ENCODE data around the gene COQ8B. TPM values are rescaled to one million over a fixed set of nuclear protein-coding genes. Genes with fewer than 3 reads are reported as not detected.

COQ8B gene
- total and polyA plus RNA-seq, 2 of the 4 experiments (the other 2 are of a cell fraction) = 14.9 to 23.2 TPM

DNA sequence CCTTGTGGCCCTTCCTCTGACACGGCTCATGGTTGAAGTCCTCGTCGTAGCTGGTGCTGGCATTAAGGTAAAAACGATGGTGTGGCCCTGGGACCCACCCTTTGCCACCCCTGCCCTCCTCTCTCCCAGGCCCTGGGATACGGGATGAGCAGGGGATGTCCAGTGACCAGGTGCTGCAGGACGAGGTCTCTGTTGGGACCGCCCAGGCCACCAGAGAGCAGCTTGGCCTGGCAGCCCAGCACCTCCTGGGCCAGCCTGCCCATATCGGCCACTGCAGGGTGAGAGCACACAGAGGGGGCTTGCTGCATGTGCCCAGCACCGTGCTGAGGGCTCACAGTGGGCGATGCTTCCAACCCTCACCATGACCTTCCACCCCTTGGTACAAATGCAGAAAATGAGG, 27.2 kb upstream of the COQ8B start:
- no peak overlapping the region for H3K23ac ChIP-seq (ENCODE audit: low read depth, low read length)
- no peak overlapping the region for H4K91ac ChIP-seq (ENCODE audit: insufficient read depth, low read depth, low read length)
- dilution Hi-C loops (cut with HindIII; ENCODE audit: low sequenced_read_pairs, unreplicated experiment) = no loop called here
- H4K20me1 ChIP-seq (ENCODE audit: insufficient read depth, low read length) = no peaks in the 10 kb centered on the region
- H3K4me3 ChIP-seq (ENCODE audit: insufficient read depth, low read depth, low read length) = no peak overlapping the region
- H3K9me1 ChIP-seq (ENCODE audit: insufficient read depth, low read length) = peaks cover 7% of the 10 kb centered on the region; the same call in 1 of the 2 replicates
- H3K4ac ChIP-seq (ENCODE audit: low read depth, low read length) = peak overlapping the region; percentile 93; the same call in 1 of the 2 replicates
- no peak overlapping the region for H3K9ac ChIP-seq (ENCODE audit: low read depth, low read length)
- H3K4me2 ChIP-seq (ENCODE audit: low read depth, low read length) = no peak overlapping the region
- in situ Hi-C loops (cut with MboI; ENCODE audit: low sequenced_read_pairs) = no loop called here
- TF ChIP-seq CHD1 (IDR thresholded peaks at IDR 0.05; ENCODE audit: low read depth, low read length) (no peak), MAFK (IDR thresholded peaks at IDR 0.05; ENCODE audit: low read depth, low read length) (no peak), CEBPB (IDR thresholded peaks at IDR 0.05; ENCODE audit: low read depth, low read length) (no peak), RAD21 (IDR thresholded peaks at IDR 0.05; ENCODE audit: low read length) (no peak), BHLHE40 (IDR thresholded peaks at IDR 0.05; ENCODE audit: low read depth, low read length) (no peak), FOS (IDR thresholded peaks at IDR 0.05; ENCODE audit: low read depth, low read length) (no peak), MAZ (IDR thresholded peaks at IDR 0.05; ENCODE audit: borderline replicate concordance, low read depth, low read length) (no peak), NFE2L2 (IDR thresholded peaks at IDR 0.05; ENCODE audit: low read depth, low read length) (no peak), RFX5 (IDR thresholded peaks at IDR 0.05; ENCODE audit: low read depth, low read length) (no peak), POLR2A (IDR thresholded peaks at IDR 0.05; ENCODE audit: low read depth, low read length) (no peak), MXI1 (IDR thresholded peaks at IDR 0.05; ENCODE audit: borderline replicate concordance, low read depth, low read length) (no peak)
- TF ChIP-seq, protein P1, sequence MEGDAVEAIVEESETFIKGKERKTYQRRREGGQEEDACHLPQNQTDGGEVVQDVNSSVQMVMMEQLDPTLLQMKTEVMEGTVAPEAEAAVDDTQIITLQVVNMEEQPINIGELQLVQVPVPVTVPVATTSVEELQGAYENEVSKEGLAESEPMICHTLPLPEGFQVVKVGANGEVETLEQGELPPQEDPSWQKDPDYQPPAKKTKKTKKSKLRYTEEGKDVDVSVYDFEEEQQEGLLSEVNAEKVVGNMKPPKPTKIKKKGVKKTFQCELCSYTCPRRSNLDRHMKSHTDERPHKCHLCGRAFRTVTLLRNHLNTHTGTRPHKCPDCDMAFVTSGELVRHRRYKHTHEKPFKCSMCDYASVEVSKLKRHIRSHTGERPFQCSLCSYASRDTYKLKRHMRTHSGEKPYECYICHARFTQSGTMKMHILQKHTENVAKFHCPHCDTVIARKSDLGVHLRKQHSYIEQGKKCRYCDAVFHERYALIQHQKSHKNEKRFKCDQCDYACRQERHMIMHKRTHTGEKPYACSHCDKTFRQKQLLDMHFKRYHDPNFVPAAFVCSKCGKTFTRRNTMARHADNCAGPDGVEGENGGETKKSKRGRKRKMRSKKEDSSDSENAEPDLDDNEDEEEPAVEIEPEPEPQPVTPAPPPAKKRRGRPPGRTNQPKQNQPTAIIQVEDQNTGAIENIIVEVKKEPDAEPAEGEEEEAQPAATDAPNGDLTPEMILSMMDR (conservative IDR thresholded peaks at IDR 0.05; ENCODE audit: low read depth, low read length) = no peak
- TF ChIP-seq, protein P2, sequence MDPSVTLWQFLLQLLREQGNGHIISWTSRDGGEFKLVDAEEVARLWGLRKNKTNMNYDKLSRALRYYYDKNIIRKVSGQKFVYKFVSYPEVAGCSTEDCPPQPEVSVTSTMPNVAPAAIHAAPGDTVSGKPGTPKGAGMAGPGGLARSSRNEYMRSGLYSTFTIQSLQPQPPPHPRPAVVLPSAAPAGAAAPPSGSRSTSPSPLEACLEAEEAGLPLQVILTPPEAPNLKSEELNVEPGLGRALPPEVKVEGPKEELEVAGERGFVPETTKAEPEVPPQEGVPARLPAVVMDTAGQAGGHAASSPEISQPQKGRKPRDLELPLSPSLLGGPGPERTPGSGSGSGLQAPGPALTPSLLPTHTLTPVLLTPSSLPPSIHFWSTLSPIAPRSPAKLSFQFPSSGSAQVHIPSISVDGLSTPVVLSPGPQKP (IDR thresholded peaks at IDR 0.05; ENCODE audit: borderline replicate concordance, low read depth, low read length) = no peak
- TF ChIP-seq, protein P3, sequence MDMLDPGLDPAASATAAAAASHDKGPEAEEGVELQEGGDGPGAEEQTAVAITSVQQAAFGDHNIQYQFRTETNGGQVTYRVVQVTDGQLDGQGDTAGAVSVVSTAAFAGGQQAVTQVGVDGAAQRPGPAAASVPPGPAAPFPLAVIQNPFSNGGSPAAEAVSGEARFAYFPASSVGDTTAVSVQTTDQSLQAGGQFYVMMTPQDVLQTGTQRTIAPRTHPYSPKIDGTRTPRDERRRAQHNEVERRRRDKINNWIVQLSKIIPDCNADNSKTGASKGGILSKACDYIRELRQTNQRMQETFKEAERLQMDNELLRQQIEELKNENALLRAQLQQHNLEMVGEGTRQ (IDR thresholded peaks at IDR 0.05; ENCODE audit: low read depth, low read length) = no peak
- no peak overlapping the region for H3K14ac ChIP-seq (replicated peaks; ENCODE audit: low read depth, low read length)
- H2AK5ac ChIP-seq (ENCODE audit: low read depth, low read length) = no peak overlapping the region
- no peak overlapping the region for H2BK120ac ChIP-seq (ENCODE audit: low read depth, low read length)
- H3K18ac ChIP-seq (ENCODE audit: low read depth, low read length) = no peak overlapping the region
- ChIA-PET CTCF (interaction anchor here (1.3 kb wide), 2 partner anchors 13 to 63 kb away, joined by 3 read pairs; no protein-coding TSS in a partner anchor), POLR2A (ENCODE audit: unreplicated experiment) (no interaction called here)
- no peak overlapping the region for H2AK9ac ChIP-seq (replicated peaks; ENCODE audit: low read depth, low read length, poor library complexity)
- intact Hi-C loops (cut with micrococcal nuclease) = no loop called here
- no TSS peak for BruUV-seq (replicated peaks)
- no peak overlapping the region for H2BK5ac ChIP-seq (ENCODE audit: low read depth, low read length, poor library complexity, severe bottlenecking)
- ATAC-seq (ENCODE audit: low read depth) (no peak), DNase-seq (no peak)
- no peak overlapping the region for H2BK15ac ChIP-seq (ENCODE audit: low read depth, low read length)
- H4K5ac ChIP-seq (ENCODE audit: low read depth, low read length) = no peak overlapping the region
- H4K8ac ChIP-seq (ENCODE audit: low read depth in 2 of 2, low read length in 2 of 2) = no peak overlapping the region
- no peaks in the 10 kb centered on the region for H3K9me3 ChIP-seq (ENCODE audit: control insufficient read depth, insufficient read depth, low read length)
- H3K4me1 ChIP-seq (ENCODE audit: control insufficient read depth, insufficient read depth, low read length) = peaks cover 10% of the 10 kb centered on the region
- peaks cover 8% of the 10 kb centered on the region for H3K36me3 ChIP-seq (ENCODE audit: control insufficient read depth, insufficient read depth, low read length)
- WGBS, 2 experiments (ENCODE audit: extremely low coverage in 2 of 2, insufficient read length in 1 of 2) = 93% methylated on average over 3 of the region's 10 CpGs; no CpG with 5 or more reads in 1 of the 2 experiments
- no peak overlapping the region for H2BK20ac ChIP-seq (ENCODE audit: low read depth, low read length)
- H3K79me1 ChIP-seq (ENCODE audit: low read depth in 1 of 2, low read length in 2 of 2) = 0 out of 4 replicates have a peak, but pooled peaks cover 0 to 8% of the 10 kb centered on the region in 2 experiments
- no peak overlapping the region for H3K56ac ChIP-seq (ENCODE audit: extremely low read depth, insufficient read depth, low read length)
- no peak overlapping the region for H3K27ac ChIP-seq (ENCODE audit: insufficient read depth, low read length)
- H2AFZ ChIP-seq (replicated peaks; ENCODE audit: low read length, poor library complexity) = no peak overlapping the region
- no peaks in the 10 kb centered on the region for H3K27me3 ChIP-seq (ENCODE audit: control insufficient read depth, insufficient read depth, low read length)

Data from IMR-90 (cell line).